Tibial artery (tissue), 4 donors: Measurements from ENCODE around the gene OGFRL1.

Experiments used
- DNase-seq, 2 donors: peaks; one replicate each; pipeline ENCODE4 v3.0.0-alpha.2; 2019
- H3K27ac ChIP-seq, 2 donors: fragments of 200-600 bp; sonication (generic) in 1 of 2; 1 replicate in 1 of 2; 2 replicates in 1 of 2; pipeline ENCODE4 v1.5.1; 2018 to 2019; ENCODE audit warnings: mild to moderate bottlenecking in 1 of 2
- H3K27me3 ChIP-seq, 2 donors: fragments of 200-600 bp; sonication (generic) in 1 of 2; one replicate each; pipeline versions ENCODE4 v1.5.1 to v1.6.0; 2016 to 2019
- H3K36me3 ChIP-seq, 3 donors: fragments of 200-600 bp; sonication (generic) in 2 of 3; one replicate each; pipeline ENCODE4 v1.5.1; 2016 to 2019; ENCODE audit warnings: mild to moderate bottlenecking in 2 of 3
- H3K4me1 ChIP-seq, 4 donors: fragments of 200-600 bp; sonication (generic) in 2 of 4; 1 replicate in 3 of 4; 2 replicates in 1 of 4; pipeline ENCODE4 v1.5.1; 2016 to 2019
- H3K4me3 ChIP-seq, 2 donors: fragments of 200-600 bp; sonication (generic) in 1 of 2; 1 replicate in 1 of 2; 2 replicates in 1 of 2; pipeline ENCODE4 v1.5.1; 2018 to 2019; ENCODE audit warnings: mild to moderate bottlenecking in 2 of 2
- H3K9me3 ChIP-seq, 3 donors: fragments of 200-600 bp; sonication (generic) in 1 of 3; one replicate each; pipeline ENCODE4 v1.5.1; 2016 to 2019
- intact Hi-C: fragments of 100-400 bp; cut with DNase I; formaldehyde crosslinking; loops from one replicate; pipeline ENCODE4 v1.15.0; 2023; ENCODE audit warnings: low total_unique reads
- TF ChIP-seq, protein P1 (sequence below), 2 experiments: fragments of 200-600 bp in 1 of 2; fragments of 450-650 bp in 1 of 2; IDR thresholded peaks; one replicate each; pipeline ENCODE4 v1.5.1; 2017 to 2019; ENCODE audit warnings: antibody characterized with exemption in 2 of 2, mild to moderate bottlenecking in 1 of 2, moderate library complexity in 1 of 2

Gene OGFRL1

DNA sequence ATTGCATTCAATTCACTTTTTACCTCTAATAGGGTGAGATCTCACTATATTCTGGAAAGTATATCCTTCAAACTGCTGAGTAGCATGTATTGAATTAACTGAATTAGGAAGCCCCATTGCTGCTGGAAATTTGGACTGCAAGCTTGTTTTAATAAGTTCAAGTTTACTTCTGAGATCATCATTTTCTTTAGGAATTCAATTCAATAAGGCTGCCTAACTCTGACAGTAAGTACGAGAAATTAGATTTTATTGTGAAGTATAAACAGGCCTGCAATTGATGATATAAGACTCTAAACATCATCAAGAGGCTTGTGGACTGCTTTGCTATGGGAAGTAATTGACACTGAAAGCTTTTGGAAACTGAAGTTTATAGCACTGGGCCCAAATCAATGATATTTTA, 44.4 kb downstream of the OGFRL1 start:
- intact Hi-C loops: no loop called here
- Histone ChIP-seq H3K27ac (no peak overlapping the region), H3K9me3 (no peaks in the 10 kb centered on the region), H3K4me1 (peaks cover 0 to 8% (median 4%) of the 10 kb centered on the region in 4 donors), H3K27me3 (no peaks in the 10 kb centered on the region), H3K4me3 (no peak overlapping the region), H3K36me3 (no peaks in the 10 kb centered on the region)
- DNase-seq: no peak
- TF ChIP-seq, protein P1, sequence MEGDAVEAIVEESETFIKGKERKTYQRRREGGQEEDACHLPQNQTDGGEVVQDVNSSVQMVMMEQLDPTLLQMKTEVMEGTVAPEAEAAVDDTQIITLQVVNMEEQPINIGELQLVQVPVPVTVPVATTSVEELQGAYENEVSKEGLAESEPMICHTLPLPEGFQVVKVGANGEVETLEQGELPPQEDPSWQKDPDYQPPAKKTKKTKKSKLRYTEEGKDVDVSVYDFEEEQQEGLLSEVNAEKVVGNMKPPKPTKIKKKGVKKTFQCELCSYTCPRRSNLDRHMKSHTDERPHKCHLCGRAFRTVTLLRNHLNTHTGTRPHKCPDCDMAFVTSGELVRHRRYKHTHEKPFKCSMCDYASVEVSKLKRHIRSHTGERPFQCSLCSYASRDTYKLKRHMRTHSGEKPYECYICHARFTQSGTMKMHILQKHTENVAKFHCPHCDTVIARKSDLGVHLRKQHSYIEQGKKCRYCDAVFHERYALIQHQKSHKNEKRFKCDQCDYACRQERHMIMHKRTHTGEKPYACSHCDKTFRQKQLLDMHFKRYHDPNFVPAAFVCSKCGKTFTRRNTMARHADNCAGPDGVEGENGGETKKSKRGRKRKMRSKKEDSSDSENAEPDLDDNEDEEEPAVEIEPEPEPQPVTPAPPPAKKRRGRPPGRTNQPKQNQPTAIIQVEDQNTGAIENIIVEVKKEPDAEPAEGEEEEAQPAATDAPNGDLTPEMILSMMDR (IDR thresholded peaks at IDR 0.05): no peak

DNA sequence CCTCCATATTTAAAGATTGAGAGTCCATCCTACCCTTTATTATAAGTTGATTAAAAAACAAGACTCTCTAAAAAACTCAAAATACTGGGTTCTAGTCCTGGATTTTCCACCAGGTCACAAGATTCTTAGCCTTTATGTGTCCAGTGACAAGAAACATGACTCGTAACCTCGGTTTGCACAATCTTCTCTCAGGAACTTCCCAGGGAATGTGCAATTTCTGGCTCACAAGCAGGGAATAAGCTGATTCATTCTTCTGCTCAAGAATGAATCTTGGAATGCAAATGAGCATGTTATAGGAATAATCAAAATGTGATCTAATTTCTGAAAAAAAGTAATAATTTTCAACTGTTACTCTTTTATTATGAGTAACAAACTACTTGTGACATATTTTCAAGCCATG, 45.1 kb downstream of the OGFRL1 start:
- Histone ChIP-seq H3K4me3 (no peak overlapping the region), H3K4me1 (peaks cover 0 to 12% (median 4%) of the 10 kb centered on the region in 4 donors), H3K9me3 (no peaks in the 10 kb centered on the region), H3K36me3 (no peaks in the 10 kb centered on the region), H3K27ac (no peak overlapping the region), H3K27me3 (no peaks in the 10 kb centered on the region)
- peak in 1 of 2 donors; percentile 28 for DNase-seq
- TF ChIP-seq, protein P1 (IDR thresholded peaks at IDR 0.05): no peak
- intact Hi-C loops: no loop called here

DNA sequence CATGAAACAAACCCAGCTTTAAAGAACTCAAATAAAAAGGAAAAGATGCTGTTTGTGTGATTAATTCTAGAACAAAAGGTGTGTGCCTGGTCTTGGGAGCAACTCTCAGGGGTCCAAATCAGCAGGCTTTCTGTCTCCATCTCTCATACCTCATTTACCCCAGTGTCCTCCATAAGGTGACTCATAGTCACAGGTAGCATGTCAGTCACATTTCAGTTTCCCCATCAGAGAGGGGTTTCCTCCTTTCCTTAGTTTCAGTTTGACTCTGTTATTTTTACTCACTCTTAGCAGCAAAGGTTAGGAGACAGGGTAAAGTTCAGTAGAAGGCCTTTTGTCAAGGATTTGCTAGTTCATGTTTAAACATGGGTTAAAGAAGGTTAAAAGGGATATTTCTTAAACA, 46.2 kb downstream of the OGFRL1 start:
- no peak overlapping the region for H3K27ac ChIP-seq
- H3K4me3 ChIP-seq: no peak overlapping the region
- TF ChIP-seq, protein P1 (IDR thresholded peaks at IDR 0.05): no peak
- no peaks in the 10 kb centered on the region for H3K36me3 ChIP-seq
- intact Hi-C loops: no loop called here
- no peaks in the 10 kb centered on the region for H3K27me3 ChIP-seq
- DNase-seq: no peak
- H3K4me1 ChIP-seq: peaks cover 0 to 14% (median 4%) of the 10 kb centered on the region in 4 donors
- no peaks in the 10 kb centered on the region for H3K9me3 ChIP-seq

DNA sequence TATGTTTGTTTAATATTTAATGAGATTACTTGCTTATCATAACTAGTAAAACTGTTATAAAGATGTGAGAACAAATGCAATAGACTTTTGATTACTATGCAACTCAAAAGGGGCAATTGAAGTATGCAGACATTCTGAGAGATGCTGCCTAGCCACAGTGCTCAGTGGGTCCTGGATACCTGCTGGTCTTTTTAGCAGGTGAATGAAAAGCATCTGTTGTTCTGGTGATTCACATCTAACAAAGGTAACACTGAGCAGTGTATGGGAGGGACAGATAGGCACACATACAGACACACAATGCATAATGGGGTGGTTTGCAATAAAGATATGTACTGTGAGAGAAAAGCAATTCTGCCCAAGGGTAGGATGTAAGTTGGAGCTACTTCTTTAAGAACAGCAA, 46.9 kb downstream of the OGFRL1 start:
- Histone ChIP-seq H3K4me3 (no peak overlapping the region), H3K27ac (no peak overlapping the region), H3K9me3 (no peaks in the 10 kb centered on the region), H3K27me3 (no peaks in the 10 kb centered on the region), H3K36me3 (no peaks in the 10 kb centered on the region), H3K4me1 (peaks cover 0 to 14% (median 4%) of the 10 kb centered on the region in 4 donors)
- TF ChIP-seq, protein P1 (IDR thresholded peaks at IDR 0.05): no peak
- intact Hi-C loops: no loop called here
- DNase-seq: no peak

DNA sequence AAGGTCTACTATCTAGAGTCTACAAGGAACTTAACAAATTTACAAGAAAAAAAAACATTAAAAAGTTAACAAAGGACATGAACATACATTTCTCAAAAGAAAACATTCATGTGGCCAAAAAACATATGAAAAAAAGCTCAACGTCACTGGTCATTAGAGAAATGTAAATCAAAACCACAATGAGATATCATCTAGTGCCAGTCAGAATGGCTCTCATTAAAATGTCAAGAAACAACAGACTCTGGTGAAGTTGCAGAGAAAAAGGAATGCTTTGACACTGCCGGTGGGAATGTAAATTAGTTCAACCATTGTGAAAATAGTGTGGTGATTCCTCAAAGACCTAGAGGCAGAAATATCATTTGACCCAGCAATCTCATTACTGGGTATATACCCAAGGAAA, 48.3 kb downstream of the OGFRL1 start:
- H3K9me3 ChIP-seq: no peaks in the 10 kb centered on the region
- peaks cover 0 to 14% (median 4%) of the 10 kb centered on the region in 4 donors for H3K4me1 ChIP-seq
- H3K4me3 ChIP-seq: no peak overlapping the region
- TF ChIP-seq, protein P1 (IDR thresholded peaks at IDR 0.05): no peak
- H3K27me3 ChIP-seq: no peaks in the 10 kb centered on the region
- intact Hi-C loops: no loop called here
- no peak for DNase-seq
- H3K36me3 ChIP-seq: no peaks in the 10 kb centered on the region
- no peak overlapping the region for H3K27ac ChIP-seq
